Stimulated activated CD8-positive, alpha-beta memory T cell treated with anti-CD3 and anti-CD28 coated beads, Interleukin-4, amount 100 ng/mL, for 1 hour (primary cell): ENCODE results near the gene PYROXD2.

Source experiments
- DNase-seq, 2 donors: peaks; one replicate each; pipeline ENCODE4 v3.0.0-alpha.2; 2020; ENCODE audit warnings: low read depth in 2 of 2, low spot score in 1 of 2

PYROXD2 gene

DNA sequence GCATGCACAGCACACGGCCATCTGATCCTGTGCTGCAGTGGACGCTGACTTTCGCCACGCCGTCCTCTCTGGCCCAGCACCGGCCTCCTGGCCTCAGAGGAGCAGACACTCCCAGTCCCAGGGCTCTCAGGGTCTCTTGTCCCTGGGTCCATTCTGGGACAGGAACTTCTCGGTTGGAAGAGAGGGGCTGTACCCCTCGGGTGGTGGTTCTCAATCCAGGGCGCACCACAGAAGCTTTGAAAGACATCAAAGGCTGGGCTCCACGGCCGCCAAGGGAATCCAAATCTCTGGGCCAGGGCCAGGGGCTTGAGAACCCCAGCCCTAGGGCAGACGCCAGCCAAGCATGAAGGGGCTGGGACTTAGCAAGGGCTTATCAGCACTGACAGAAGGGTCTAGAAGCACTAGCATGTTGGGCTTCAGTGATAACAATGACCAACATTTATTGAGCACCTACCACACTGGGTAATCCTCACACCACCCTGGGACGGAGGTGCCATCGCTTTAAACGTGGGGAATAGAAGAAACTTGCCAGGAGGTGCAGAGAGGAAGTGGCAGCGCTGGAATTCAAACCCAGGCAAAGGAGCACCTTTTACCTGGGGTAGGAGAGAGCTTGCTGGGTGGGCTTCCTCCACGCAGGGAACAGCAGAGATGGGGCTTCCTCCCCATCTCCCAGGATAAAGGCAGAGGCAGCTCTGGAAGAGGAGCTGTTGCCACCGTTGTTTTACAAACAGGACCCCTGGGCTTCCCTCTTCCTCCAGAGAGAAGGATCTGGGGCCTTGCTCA lies 1.8 kb upstream of the PYROXD2 start:
- no peak for DNase-seq

DNA sequence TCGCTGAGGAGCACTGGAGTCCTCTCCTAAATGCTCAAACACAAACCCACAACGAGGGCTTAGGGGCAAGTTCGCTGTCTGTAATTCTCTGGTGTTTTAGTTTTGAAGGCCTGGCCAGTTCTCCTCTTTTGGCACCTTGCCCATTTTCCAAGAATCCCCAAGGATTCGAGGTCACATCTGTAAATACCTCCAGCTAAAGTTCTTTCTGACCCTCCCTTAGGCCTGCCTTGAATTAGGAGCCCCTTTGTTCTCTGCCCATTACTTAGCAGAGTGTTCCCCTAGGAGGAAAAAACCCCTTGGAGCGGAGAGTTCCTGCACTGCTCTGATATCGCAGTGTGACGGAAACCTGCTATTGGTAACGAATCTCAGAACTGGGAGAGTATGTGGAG lies 743 bp upstream of the PYROXD2 start:
- DNase-seq = no peak

DNA sequence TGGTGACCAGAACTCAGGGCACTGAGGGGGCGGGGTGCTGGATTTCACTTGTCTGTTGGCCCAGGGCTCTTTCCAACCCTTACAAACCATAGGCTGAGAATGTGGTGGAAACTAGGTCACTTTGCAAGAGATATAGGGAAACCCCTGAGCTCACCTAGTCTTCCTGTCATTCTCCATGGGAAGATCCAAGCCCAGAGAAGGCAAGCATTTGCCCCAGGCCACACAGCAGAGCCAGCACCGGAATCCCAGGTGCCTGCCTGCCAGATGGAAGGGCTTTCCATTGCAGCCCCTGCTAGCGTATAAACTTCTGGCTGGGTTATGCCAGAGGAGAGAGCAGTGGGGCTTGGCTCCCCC lies 427 bp downstream of the PYROXD2 start:
- no peak for DNase-seq

DNA sequence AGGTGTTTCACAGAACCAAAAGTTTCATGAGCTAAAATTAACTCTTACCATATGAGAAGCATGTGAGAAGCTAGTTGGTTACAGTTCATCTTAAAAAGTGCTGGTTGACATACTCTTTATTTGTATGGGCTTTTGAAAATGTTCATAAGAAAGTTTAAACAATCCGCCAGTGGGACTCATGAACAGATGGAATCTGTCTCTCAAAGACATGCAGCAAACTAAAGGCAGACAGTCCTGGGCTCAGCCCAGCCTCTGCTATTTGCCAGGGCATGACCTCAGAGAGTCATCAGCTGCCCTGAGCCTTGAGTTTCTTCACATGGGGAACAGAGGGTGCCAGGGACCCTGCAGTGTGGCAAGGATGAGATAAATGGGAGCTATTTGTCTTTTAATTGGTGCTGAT lies 3.2 kb downstream of the PYROXD2 start:
- DNase-seq = no peak

DNA sequence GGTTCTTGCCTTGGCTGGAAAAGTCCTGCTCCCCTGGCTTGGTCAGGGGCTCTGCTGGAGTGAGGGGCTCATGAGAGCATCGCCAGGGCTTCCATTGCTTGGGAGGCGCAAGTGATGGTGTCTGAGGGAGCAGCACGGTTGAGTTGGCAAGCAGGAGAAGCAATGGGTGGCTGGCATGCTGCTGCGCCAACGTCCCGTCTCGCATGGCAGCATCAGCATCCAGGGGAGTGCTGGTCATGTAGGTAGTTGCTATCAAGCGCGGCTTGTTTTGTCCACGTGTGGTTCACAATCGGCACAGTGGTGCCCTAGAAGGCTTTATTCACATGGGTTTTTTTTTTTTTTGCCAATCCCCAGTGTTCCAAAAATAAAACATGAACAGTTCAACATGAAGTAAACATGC lies 3.8 kb downstream of the PYROXD2 start:
- DNase-seq = no peak

DNA sequence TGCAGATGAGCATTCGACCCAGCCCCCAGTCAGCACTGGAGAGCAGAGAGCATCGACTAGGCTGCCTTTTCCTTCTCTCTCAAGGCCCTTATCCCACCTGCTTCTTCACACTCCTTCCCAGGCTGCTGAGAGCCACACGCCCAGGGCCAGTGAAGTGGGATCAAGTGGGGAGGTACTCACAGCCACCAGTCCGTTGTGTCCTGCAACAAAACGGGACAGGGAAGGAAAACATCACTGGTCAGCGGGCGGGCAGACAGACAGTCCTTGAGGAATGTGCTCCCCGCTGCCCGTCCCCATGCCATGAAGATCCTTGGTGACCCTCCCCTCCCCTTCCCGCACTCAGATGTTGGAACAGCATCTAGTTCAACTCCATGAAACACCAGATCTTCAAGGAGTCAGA lies 4.2 kb downstream of the PYROXD2 start:
- no peak for DNase-seq

DNA sequence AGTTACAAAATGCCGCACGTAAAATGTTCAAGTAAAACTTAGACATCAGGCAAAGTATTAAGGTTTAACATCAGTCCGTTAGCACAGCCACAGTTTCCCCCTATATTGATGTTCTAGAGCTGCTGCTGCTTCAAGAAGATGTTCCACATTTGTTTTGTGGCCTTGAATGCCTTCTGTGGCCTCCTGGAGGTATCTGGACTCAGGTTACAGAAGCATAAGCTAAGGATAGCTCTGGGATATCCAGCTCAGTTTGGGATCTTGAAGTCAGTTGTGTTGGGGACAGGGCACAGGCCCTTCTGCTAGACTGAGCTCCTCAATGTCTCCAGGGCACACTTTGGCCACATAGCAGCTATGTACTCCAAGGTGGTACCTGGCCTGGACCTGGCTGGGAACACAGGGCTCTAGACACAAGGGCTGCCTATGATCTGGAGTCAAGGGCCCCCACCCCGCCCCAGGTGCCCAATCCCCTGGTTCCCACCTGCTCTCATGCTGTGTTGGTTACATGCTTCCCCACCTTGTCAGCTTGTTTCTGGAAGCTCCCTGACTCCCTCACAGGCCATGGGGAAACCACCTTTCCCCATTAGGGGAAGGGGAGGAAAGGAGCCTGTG lies 4.7 kb downstream of the PYROXD2 start:
- DNase-seq = no peak

DNA sequence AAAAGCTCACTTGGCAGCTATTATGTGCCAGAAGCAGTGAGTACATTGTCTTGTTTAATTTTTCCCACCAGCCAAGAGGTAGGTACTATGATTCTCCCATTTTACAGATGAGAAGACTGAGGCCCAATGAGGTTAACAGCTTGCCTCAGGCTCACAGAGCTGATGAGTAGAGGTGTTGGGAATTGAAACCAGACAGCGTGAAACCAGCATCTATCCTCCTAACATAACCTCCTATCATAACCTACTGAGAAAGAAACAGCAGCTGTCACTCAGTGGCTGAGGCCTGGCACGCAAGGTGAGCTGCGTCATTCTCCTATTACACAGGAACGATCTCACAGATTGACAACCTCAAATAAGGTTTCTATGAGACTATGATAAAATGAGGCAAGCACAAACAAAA lies 6.2 kb downstream of the PYROXD2 start:
- DNase-seq = no peak

DNA sequence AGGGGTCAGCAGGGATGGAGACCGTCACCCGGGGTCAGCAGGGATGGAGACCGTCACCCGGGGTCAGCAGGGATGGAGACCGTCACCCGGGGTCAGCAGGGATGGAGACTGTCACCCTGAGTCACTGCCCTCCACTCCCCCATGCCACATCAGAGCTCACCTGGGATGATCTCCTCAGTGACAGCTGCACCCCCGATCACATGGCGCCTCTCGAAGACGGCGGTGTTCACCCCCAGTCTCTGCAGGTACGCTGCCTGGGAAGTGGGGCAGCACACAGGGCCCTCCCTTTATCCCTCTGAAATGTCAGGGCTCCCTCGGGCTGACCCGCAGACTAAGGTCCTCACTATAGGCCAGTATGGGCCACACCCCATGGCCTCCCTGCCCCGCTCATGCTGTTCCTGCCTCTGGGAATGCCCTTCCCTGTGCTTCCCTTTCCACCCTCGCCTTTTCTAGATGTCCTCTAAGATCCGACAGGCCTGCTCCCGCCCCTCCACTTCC lies 7.2 kb downstream of the PYROXD2 start:
- DNase-seq = no peak

DNA sequence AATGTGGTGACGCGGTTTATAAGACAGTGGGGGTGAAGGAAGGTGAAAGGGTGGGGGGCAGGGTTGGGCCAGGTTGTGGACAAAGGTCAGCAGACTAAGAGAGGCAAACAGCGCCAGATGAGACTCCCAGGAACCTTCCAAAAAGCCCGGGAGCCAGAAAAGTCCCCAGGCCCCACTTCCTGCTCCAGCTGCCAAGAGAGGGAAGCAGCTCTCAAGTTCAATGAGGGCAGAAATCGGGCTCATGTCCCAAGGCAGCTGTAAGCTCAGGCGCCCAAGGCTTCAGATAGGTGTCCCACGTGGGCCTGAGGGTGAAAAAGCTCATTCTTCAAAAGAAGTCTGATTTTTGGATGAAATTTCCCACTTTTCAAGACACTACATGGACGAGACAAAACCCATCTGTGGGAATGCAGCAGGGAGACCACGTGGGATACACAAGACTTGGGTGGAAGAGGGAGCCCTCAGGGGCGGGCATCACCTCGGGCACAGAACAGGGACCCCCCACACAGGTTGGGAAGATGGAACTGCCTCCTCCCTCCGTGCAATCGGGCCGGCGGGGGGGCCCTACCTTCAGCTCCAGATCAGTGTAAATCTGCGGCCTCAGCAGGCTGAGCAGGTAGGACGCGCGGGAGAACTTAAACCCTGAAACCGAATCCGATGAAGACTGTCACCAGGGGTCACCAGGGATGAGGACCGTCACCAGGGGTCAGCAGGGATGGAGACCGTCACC lies 7.8 kb downstream of the PYROXD2 start:
- DNase-seq = no peak

DNA sequence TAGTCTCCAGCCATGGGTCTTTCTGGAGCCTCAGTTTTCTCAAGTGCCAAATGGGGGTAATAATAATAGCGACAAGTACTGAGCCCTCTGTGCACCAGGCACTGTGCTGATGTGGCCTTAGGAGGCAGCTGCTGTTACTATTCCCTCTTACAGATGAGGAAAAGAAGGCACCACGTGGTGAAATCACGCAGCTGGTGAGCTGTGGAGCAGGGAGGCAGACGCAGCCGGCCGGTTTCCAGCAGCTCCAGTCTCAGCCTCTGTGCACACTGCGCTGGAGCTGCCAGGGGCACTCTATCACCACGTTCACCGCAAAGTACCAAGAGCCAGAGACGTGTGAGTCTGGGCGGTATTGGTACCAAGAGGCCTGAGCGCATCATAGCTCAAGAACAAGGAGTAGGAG lies 9.6 kb downstream of the PYROXD2 start:
- DNase-seq = no peak

DNA sequence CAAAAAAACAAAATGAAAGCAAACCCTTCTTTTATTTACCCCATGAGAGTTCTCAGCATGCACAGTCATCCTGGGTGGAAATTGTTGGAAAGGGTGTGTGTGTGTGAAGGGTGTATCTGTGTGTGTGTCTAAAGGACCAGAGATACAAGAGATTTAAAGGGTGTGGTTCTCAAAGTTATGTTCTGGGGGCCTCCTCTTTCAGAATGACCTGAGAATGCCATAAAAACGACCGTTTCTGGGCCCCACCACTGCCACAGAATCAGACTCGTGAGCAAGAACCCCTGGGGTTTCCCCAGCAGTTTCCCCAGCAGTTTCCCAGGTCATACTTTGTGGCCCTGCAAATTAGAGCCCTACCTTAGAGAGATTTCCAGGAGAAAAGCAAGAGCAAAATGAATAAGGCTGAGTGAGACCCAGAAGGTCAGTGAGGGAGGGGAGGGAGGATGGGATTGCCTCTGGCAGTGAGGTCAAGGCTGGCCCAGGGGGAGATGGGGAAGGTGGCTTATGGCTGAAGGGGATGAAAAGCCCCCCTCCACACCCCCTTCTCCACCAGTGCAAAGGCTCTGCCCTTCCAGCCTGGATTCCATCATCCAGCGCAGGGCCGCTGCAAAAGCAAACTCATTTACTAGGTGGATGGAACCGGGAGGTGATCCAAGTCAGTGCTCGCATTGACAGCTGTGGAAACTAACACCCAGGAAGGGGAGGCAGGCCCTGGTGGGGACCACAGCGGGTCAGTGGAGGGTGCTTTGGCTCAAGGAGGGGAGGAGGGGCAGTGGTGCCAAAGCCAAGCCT lies 10.2 kb downstream of the PYROXD2 start:
- no peak for DNase-seq

DNA sequence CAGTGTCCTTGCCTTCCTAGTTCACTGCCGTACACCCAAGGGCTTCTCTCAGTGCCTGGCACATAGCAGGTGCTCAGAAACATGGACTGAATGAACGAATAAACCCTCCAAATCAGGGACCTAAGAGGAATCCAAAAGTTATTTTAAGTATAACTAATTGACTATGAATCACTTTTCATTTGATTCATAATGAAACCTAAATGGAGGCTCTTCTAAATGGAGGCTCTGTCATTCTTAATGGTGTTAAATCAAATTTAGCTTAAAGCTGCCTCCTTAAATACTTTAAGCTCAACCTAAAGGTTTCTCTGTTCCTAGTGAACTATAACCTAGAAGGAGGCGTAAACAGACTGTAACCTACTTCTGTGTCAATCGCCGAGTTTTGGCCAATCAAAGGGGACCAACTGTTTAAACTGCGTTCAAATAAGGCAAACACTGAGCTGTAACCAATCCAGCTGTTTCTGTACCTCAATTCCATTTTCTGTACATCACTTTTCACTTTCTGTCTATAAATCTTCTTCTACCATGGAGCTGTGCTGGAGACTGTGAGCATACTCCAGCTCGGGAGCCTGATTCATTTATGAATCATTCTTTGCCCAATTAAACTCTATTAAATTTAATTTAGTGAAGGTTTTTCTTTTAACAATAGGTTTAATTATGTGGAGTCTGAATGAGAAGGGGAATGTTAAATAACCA lies 11.0 kb downstream of the PYROXD2 start:
- no peak for DNase-seq

DNA sequence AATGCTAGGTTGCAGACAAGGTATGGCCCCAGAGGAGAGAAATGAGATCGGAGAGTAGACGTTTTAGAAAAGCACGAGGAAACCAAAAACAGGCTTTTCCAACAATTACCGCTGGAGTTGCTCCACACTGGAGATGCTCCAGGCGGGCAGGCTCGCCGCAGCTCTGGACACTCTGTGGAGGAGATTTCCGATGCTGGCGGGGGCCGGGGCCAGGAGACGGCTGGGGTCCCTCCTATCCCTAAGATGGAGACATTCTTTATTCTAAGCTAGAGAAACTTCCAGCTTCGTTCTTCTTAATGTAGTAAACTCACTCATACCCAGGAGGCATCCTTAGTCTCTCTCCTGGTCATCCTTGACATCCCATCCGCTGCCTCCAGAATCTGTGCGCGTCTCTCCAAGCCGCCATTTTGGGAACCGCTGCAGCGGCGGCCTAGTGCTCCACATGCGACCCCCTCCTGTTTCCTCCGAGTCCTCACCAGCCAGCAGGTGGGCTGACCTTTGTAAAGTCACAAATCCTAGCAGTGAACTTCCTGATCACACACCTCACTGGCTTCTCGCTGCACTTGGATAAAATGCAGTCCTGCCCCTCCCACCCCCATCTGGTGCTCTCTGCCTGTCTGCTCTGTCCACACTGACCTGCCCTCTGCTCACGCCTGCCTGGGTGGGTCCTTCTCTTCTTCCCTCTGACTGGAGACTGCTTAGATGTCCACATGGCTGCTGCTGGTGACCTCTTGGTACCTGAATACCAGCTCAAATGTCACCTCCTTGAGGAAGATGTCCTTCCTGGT lies 11.9 kb downstream of the PYROXD2 start:
- DNase-seq = no peak

DNA sequence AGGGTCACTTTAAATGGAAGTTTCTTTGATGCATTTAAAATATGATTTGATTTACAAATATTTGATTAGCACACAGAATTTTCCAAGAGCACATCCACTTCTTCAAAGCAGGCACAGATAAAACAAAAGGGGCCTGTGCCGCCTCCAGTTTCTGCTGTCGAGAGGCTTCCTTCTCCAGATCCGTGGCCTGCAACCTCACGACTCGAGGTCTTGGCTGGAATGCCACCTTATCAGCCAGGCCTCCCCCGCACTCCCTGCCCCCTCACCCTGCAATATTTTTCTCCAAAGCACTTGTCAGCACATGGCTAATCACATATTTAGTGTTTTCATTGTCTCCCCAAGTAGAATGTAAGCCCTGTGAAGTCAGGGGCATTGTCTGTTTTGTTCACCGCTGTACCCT lies 12.5 kb downstream of the PYROXD2 start:
- DNase-seq = no peak

DNA sequence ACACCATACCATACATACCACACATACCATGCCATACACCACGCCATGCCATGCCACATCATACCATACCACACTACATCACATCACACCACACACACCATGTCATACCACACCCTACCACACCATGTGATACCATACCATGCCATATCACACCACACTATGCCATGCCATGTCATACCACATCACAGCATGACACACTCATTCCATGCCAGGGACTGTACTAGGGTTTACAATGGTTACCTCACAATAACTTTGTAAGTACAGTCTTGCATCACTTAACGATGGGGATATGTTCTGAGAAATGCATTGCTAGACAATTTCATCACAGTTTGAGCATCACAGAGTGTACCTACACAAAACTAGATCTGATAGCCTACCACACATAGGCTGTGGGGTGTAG lies 14.5 kb downstream of the PYROXD2 start:
- no peak for DNase-seq

DNA sequence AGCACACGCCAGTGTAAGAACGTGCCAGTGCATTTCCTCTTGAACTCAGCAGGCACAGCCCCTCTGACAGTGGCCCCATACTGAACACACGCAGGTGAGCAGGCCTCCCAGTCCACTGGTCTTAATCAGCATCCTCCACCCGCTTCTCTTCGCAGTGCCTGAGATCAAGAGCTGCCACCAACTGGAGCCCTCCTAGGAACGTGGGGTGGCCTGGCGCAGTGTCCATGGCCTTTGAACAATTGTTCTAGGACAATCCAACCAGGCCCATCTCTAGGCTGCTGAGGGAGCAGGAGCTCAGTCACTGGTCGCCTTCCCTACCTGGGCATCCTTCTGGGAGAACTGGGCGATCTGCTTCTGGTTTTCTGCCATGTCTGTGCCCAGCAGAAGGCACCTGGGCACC lies 15.2 kb downstream of the PYROXD2 start:
- no peak for DNase-seq

DNA sequence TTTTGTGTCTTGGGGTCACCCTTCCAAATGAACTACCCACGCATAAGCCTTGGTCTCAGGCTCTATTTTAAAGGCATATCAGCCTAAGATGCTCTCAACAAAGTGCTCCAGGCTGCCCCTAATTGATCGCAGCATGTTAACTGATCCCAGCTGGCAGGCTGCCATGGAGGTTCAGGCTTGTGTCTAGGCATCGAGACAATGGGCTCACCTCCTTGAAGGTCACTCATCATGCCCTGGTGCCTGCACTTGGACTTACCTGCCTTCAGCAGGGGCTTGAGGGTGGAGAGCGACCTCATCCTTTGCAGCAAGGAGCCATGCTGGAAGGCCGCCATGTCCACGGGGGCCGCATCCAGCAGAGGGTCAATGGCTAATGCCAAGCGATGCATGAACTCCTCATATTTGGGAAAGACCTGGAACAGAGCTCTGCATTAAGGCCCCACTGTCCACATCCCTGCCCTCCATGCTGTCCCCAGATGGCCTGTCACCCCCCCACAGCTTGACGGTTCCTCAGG lies 17.8 kb downstream of the PYROXD2 start:
- no peak for DNase-seq

DNA sequence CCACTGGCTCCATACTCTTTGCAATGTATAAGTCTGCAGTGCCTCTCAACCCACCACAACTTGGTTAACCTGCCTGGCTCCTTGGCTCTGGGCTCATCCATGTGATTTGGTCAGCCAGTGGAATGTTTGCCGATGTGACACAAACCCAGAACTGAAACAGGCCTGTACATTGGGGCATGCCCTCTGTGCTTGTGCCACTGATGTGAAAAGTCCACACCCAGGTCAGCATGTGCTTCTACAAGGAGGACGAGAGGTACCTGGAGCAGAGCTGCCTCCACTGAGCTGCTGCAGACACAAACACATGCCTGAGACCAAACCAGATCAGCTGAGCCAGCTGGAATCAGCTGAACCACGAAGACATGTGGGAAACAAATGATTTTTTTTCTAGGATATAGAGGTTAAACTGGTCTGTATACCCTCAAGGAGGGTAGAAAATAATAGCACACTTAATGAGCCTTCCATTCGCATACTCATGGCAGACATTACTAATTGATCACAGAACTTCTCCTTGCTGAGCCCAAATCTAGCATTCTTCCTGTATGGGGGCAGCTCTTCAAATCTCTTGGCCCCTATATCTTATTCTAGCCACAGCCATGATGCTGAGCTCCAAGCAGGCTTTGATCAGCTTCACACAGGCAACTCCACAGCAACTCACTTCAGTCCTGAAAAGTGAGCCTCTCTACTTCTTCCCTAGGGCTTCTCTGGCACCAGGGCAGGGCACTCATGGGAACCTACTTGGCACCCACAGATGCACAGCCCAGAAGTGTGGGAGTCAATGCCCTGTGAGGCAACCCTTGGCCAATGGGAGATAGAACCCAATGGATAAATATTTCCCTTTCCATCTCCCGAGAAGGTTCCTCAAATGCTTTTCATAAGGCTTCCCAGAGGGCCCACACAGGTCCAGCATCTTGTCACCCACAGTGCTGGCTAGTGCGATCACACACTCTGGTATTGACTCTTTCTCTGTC lies 18.6 kb downstream of the PYROXD2 start:
- DNase-seq = no peak
